Measurements from ENCODE around the gene PHKB. TPM values are rescaled to one million over a fixed set of nuclear protein-coding genes. Genes with fewer than 3 reads are reported as not detected.

The PHKB gene
- total RNA-seq, 1 experiment from 2014 or later: 35.6 TPM

GRCh38 chr16:47732122-47732521, 271.0 kb downstream of the PHKB start:
- no peak for DNase-seq
- no peaks in the 10 kb centered on the region for H3K36me3 ChIP-seq
- no peaks in the 10 kb centered on the region for H3K4me1 ChIP-seq
- H3K9me3 ChIP-seq (replicated peaks): no peaks in the 10 kb centered on the region
- 0 out of 2 replicates have a peak, but pooled peaks cover 3% of the 10 kb centered on the region for H3K27me3 ChIP-seq
- H3K27ac ChIP-seq: no peak overlapping the region
- H3K4me3 ChIP-seq: no peak overlapping the region

- H3K27me3 ChIP-seq: 0 out of 2 replicates have a peak, but pooled peaks cover 3% of the 10 kb centered on the region
- DNase-seq: peak; percentile 6 to 11
- no peak overlapping the region for H3K27ac ChIP-seq
- H3K4me3 ChIP-seq: no peak overlapping the region
- no peaks in the 10 kb centered on the region for H3K9me3 ChIP-seq (replicated peaks)
- H3K36me3 ChIP-seq: no peaks in the 10 kb centered on the region
- H3K4me1 ChIP-seq: no peaks in the 10 kb centered on the region
Measured at GRCh38 chr16:47732523-47733111, 271.5 kb downstream of the PHKB start.

DNA sequence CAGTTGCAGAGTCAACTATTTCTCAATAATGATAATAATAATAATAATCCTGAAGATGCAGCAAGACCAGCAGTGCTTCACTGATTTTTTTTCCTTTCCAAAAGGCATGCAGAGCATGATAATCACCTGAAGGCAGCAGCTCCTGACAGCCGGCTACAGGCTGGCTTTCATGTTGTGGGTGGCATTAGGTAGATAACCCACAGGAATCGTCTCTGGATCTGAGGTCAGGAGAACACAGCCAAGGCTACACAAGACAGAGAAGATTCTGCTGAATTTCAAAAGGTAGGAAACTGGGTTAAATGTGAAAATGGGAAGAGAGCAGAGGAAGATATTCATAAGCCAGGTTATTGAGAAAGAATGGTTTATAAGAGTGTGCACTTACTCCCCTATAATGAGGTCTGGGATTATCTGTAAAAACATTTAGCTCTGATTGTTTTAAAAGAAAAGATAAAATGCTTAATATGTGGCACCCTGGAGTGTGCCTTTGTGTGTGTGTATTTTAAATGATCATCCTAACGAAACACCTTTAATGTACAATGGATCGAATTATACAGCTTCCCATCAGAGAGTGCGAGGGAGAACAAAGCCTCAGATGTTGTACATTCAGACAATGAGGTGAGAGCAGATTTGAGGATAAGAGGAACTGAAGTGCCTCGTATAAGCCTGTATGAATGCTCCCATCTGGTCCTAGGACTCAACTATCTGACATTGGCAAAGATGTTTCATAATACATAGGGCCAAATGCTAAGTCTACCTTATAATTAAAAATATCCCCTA, 273.1 kb downstream of the PHKB start:
- H3K27me3 ChIP-seq: 0 out of 2 replicates have a peak, but pooled peaks cover 3% of the 10 kb centered on the region
- H3K36me3 ChIP-seq: no peaks in the 10 kb centered on the region
- H3K4me1 ChIP-seq: no peaks in the 10 kb centered on the region
- no peaks in the 10 kb centered on the region for H3K9me3 ChIP-seq (replicated peaks)
- no peak overlapping the region for H3K4me3 ChIP-seq
- H3K27ac ChIP-seq: no peak overlapping the region
- DNase-seq: no peak

GRCh38 chr16:47734987-47735594, 274.0 kb downstream of the PHKB start:
- Histone ChIP-seq H3K4me3 (no peak overlapping the region), H3K27ac (no peak overlapping the region), H3K4me1 (no peaks in the 10 kb centered on the region), H3K9me3 (replicated peaks) (no peaks in the 10 kb centered on the region), H3K36me3 (no peaks in the 10 kb centered on the region), H3K27me3 (0 out of 2 replicates have a peak, but pooled peaks cover 3% of the 10 kb centered on the region)
- no peak for DNase-seq

DNA sequence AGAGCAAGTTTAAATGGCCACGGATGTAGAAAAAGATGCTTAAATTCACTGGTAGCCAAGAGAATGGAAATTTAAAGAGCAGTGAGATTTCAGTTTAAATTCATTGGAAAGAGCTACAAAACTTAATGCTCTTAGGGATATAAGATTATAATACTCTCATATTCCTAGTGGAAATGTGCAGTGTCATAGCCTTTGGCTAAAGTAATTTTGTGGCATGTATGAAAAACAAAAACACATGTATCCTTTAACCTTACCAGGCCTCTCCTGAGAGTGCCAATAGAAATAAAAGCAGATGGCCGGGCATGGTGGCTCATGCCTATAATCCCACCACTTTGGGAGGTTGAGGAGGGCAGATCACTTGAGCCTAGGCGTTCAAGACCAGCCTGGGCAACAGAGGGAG, 289.2 kb downstream of the PHKB start:
- no peaks in the 10 kb centered on the region for H3K27me3 ChIP-seq
- H3K4me3 ChIP-seq: no peak overlapping the region
- no peaks in the 10 kb centered on the region for H3K4me1 ChIP-seq
- no peak for DNase-seq
- no peak overlapping the region for H3K27ac ChIP-seq
- no peaks in the 10 kb centered on the region for H3K9me3 ChIP-seq (replicated peaks)
- no peaks in the 10 kb centered on the region for H3K36me3 ChIP-seq

Other genes with a start within 250 kb of the PHKB start
- 27.5 and 28.3 TPM in 2 replicates for gene ITFG1, start 268 bp upstream of the PHKB start, total RNA-seq (2014; rRNA removed; shearing (Covaris generic))

Data from SJCRH30 (cell line).